IMR-90 (cell line): ENCODE results near the gene HRH1.

ENCODE experiments used
- CTCF ChIP-seq: conservative IDR thresholded peaks from 2 replicates; pipeline ENCODE4 v1.5.1; 2012; ENCODE audit warnings: mild to moderate bottlenecking, low read depth, low read length, improper control_type of control experiment
- FOS ChIP-seq: fragments of 150-350 bp; IDR thresholded peaks from 2 replicates; pipeline ENCODE4 v1.6.1; 2016; ENCODE audit warnings: low read depth, low read length
- MAZ ChIP-seq: IDR thresholded peaks from 2 replicates; pipeline ENCODE4 v1.6.1; 2012; ENCODE audit warnings: low read depth, mild to moderate bottlenecking, low read length, improper control_type of control experiment, moderate library complexity, borderline replicate concordance
- MXI1 ChIP-seq: IDR thresholded peaks from 2 replicates; pipeline ENCODE4 v1.6.1; 2012; ENCODE audit warnings: low read depth, mild to moderate bottlenecking, low read length, moderate library complexity, borderline replicate concordance
- POLR2A ChIP-seq: IDR thresholded peaks from 2 replicates; pipeline ENCODE4 v1.6.1; 2012; ENCODE audit warnings: mild to moderate bottlenecking, low read depth, low read length
- SMC3 ChIP-seq: fragments of 150-350 bp; IDR thresholded peaks from 2 replicates; pipeline ENCODE4 v1.6.1; 2016; ENCODE audit warnings: low read depth, mild to moderate bottlenecking, antibody characterized with exemption, low read length, moderate library complexity
- USF2 ChIP-seq: fragments of 150-350 bp; IDR thresholded peaks from 2 replicates; pipeline ENCODE4 v1.6.1; 2017; ENCODE audit warnings: mild to moderate bottlenecking, antibody characterized with exemption, low read length, low read depth

GRCh38 chr3:11247362-11247761, 93.1 kb downstream of the HRH1 start:
- TF ChIP-seq CTCF (no peak), POLR2A (no peak), MAZ (no peak), SMC3 (no peak), USF2 (no peak), MXI1 (no peak), FOS (no peak)
